Panc1 (cell line): Measurements from ENCODE around the gene CST4. TPM values are rescaled to one million over a fixed set of nuclear protein-coding genes. Genes with fewer than 3 reads are reported as not detected.

Source experiments
- ATAC-seq: fragments of 200-7000 bp; cut with Tn5 transposase; 2 replicates; pipeline ENCODE4 v1.9.1; 2020; ENCODE audit warnings: mild to moderate bottlenecking, moderate library complexity
- BruUV-seq: library from RNA; stranded (reverse); fragments of 400-500 nt; replicated peaks from 2 replicates; lab custom pipeline; 2021; lab: Mats Ljungman, UMichigan
- CTCF ChIA-PET: fragments of 300-600 bp; sonication (Branson Sonifier 250); formaldehyde crosslinking; loops from one replicate; lab custom pipeline; 2022; ENCODE audit warnings: antibody characterized with exemption; lab: Charles Lee
- POLR2A ChIA-PET: fragments of 300-600 bp; sonication (Branson Sonifier 250); formaldehyde crosslinking; loops from one replicate; lab custom pipeline; 2022; ENCODE audit warnings: antibody characterized with exemption; lab: Charles Lee
- DNase-seq: peaks from one replicate; pipeline ENCODE4 v3.0.0-alpha.2; 2010; ENCODE audit warnings: low read depth, low spot score
- H3K27ac ChIP-seq: 2 replicates; pipeline ENCODE4 v1.5.1; 2011; ENCODE audit warnings: mild to moderate bottlenecking, low read length, inconsistent platforms
- H3K27me3 ChIP-seq: fragments of 200-500 bp; sonication (Bioruptor generic); 2 replicates; pipeline ENCODE4 v1.6.0; 2014; ENCODE audit warnings: low read length, inconsistent platforms; ENCODE audit not compliant: control insufficient read depth, insufficient read depth
- H3K36me3 ChIP-seq: fragments of 200-500 bp; sonication (Bioruptor generic); 2 replicates; pipeline ENCODE4 v1.5.1; 2014; ENCODE audit warnings: inconsistent platforms, mild to moderate bottlenecking, low read length, moderate library complexity; ENCODE audit not compliant: control insufficient read depth, insufficient read depth
- H3K4me1 ChIP-seq: 2 replicates; pipeline ENCODE4 v1.5.1; 2011; ENCODE audit warnings: inconsistent platforms, mild to moderate bottlenecking, low read length, moderate library complexity; ENCODE audit not compliant: control insufficient read depth, insufficient read depth
- H3K4me3 ChIP-seq, 2 experiments: 2 replicates each; pipeline ENCODE4 v1.5.1; 2011 to 2012; ENCODE audit warnings: low read depth in 2 of 2, low read length in 2 of 2, mild to moderate bottlenecking in 2 of 2, inconsistent platforms in 1 of 2, moderate library complexity in 1 of 2
- H3K9me3 ChIP-seq: fragments of 200-500 bp; sonication (Bioruptor generic); 2 replicates; pipeline ENCODE4 v1.5.1; 2014; ENCODE audit warnings: low read depth, mild to moderate bottlenecking, inconsistent platforms, low read length, moderate library complexity; ENCODE audit not compliant: control insufficient read depth, insufficient read depth
- POLR2AphosphoS5 ChIP-seq: IDR thresholded peaks from 2 replicates; pipeline ENCODE4 v1.6.1; 2012; ENCODE audit warnings: mild to moderate bottlenecking, low read depth, low read length, moderate library complexity
- SIN3A ChIP-seq: IDR thresholded peaks from 2 replicates; pipeline ENCODE4 v1.6.1; 2012; ENCODE audit warnings: low read depth, mild to moderate bottlenecking, low read length, moderate library complexity, borderline replicate concordance; ENCODE audit not compliant: insufficient read depth
- TCF7L2 ChIP-seq: IDR thresholded peaks from 2 replicates; pipeline ENCODE4 v1.6.1; 2011; ENCODE audit warnings: mild to moderate bottlenecking, low read depth, low read length, inconsistent platforms
- in situ Hi-C: cut with HindIII; loops from 2 replicates; pipeline ENCODE4 v1.10.0; 2016; ENCODE audit warnings: low sequenced_read_pairs, low pct_unique_long_range_greater_than_20kb
- intact Hi-C: fragments of 100-400 bp; cut with micrococcal nuclease; formaldehyde crosslinking; loops from one replicate; pipeline ENCODE4 v1.10.0; 2022; ENCODE audit not compliant: unreplicated experiment
- total RNA-seq: library from RNA; stranded (reverse); gene quantifications from one replicate; pipeline ENCODE4 v1.2.1, GENCODE V29; 2021; ENCODE audit not compliant: unreplicated experiment
- TF ChIP-seq, protein P1 (sequence below), 2 experiments: IDR thresholded peaks; 2 replicates each; pipeline ENCODE4 v1.6.1; 2011 to 2012; ENCODE audit warnings: low read depth in 2 of 2, control low read depth in 1 of 2, low read length in 1 of 2, mild to moderate bottlenecking in 1 of 2, moderate library complexity in 1 of 2; ENCODE audit not compliant: insufficient read depth in 1 of 2
- TF ChIP-seq, protein P2 (sequence below): fragments of 450-650 bp; IDR thresholded peaks from 2 replicates; pipeline ENCODE4 v1.5.1; 2017; ENCODE audit warnings: mild to moderate bottlenecking

The CST4 gene
- total RNA-seq, 1 experiment from 2014 or later: not detected

DNA sequence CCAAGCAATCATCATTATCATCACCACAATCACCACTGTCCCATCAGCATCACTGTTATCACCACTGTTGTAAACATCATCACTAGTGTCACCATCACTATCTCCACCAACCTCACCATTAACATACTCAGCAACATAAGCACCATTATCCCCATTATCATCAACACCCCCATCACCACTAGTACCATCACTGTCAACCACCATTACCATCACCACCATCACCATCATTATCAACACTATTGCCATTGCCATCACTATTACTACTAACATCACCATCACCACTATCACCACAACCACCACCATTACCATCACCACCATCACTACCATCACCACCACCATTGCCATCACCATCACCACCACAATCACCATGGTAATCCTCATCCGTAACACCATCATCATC is 19.5 kb downstream of the CST4 start:
- Histone ChIP-seq H3K27ac (no peak overlapping the region), H3K9me3 (no peaks in the 10 kb centered on the region), H3K4me1 (no peaks in the 10 kb centered on the region), H3K36me3 (no peaks in the 10 kb centered on the region), H3K4me3 (no peak overlapping the region), H3K27me3 (no peaks in the 10 kb centered on the region)
- DNase-seq: no peak
- intact Hi-C loops (loop anchor here (5.0 kb wide), 1 partner anchor 328 kb away; no protein-coding TSS in a partner anchor), in situ Hi-C loops (no loop called here)
- CTCF ChIA-PET: no interaction called here
- ATAC-seq: no peak
- no TSS peak for BruUV-seq
- TF ChIP-seq, protein P1, sequence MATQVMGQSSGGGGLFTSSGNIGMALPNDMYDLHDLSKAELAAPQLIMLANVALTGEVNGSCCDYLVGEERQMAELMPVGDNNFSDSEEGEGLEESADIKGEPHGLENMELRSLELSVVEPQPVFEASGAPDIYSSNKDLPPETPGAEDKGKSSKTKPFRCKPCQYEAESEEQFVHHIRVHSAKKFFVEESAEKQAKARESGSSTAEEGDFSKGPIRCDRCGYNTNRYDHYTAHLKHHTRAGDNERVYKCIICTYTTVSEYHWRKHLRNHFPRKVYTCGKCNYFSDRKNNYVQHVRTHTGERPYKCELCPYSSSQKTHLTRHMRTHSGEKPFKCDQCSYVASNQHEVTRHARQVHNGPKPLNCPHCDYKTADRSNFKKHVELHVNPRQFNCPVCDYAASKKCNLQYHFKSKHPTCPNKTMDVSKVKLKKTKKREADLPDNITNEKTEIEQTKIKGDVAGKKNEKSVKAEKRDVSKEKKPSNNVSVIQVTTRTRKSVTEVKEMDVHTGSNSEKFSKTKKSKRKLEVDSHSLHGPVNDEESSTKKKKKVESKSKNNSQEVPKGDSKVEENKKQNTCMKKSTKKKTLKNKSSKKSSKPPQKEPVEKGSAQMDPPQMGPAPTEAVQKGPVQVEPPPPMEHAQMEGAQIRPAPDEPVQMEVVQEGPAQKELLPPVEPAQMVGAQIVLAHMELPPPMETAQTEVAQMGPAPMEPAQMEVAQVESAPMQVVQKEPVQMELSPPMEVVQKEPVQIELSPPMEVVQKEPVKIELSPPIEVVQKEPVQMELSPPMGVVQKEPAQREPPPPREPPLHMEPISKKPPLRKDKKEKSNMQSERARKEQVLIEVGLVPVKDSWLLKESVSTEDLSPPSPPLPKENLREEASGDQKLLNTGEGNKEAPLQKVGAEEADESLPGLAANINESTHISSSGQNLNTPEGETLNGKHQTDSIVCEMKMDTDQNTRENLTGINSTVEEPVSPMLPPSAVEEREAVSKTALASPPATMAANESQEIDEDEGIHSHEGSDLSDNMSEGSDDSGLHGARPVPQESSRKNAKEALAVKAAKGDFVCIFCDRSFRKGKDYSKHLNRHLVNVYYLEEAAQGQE (IDR thresholded peaks at IDR 0.05; ENCODE audit: insufficient read depth in 1 of 2, low read depth in 2 of 2, low read length in 1 of 2): no peak
- TF ChIP-seq, protein P2, sequence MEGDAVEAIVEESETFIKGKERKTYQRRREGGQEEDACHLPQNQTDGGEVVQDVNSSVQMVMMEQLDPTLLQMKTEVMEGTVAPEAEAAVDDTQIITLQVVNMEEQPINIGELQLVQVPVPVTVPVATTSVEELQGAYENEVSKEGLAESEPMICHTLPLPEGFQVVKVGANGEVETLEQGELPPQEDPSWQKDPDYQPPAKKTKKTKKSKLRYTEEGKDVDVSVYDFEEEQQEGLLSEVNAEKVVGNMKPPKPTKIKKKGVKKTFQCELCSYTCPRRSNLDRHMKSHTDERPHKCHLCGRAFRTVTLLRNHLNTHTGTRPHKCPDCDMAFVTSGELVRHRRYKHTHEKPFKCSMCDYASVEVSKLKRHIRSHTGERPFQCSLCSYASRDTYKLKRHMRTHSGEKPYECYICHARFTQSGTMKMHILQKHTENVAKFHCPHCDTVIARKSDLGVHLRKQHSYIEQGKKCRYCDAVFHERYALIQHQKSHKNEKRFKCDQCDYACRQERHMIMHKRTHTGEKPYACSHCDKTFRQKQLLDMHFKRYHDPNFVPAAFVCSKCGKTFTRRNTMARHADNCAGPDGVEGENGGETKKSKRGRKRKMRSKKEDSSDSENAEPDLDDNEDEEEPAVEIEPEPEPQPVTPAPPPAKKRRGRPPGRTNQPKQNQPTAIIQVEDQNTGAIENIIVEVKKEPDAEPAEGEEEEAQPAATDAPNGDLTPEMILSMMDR: no peak
- TF ChIP-seq SIN3A: no peak
- TF ChIP-seq TCF7L2: no peak
- TF ChIP-seq POLR2AphosphoS5: no peak
- POLR2A ChIA-PET: no interaction called here

DNA sequence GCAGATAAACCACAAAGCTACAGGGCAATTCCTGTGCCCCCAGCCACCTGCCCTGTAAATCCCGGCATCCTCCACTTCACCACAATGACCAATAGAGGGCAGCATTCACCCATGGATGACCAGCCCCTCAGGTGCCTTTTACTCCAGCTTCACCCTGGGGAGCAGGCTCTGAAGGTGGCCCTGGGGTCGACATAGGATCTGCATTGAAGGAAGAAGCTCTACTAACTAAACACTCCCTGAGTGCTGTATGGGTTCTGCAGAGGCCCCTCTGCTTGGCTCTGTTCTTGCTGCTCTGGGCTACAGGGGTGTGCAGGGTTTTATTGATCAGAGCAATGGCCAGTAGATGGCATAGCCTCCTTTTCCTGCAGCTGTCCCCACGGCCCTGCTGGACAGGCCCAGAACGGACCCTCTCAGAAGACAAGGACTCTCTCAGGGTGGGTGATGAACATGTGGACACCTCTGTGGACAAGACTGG is 20.3 kb downstream of the CST4 start:
- ATAC-seq (peak; percentile 90), DNase-seq (peak; percentile 35)
- POLR2A ChIA-PET: no interaction called here
- intact Hi-C loops: loop anchor here (5.0 kb wide), 1 partner anchor 329 kb away; no protein-coding TSS in a partner anchor
- TF ChIP-seq, protein P2: peak; percentile 89
- TF ChIP-seq, protein P1 (IDR thresholded peaks at IDR 0.05; ENCODE audit: insufficient read depth in 1 of 2, low read depth in 2 of 2, low read length in 1 of 2): no peak
- Histone ChIP-seq H3K27me3 (no peaks in the 10 kb centered on the region), H3K9me3 (no peaks in the 10 kb centered on the region), H3K4me1 (no peaks in the 10 kb centered on the region), H3K4me3 (no peak overlapping the region), H3K36me3 (no peaks in the 10 kb centered on the region), H3K27ac (no peak overlapping the region)
- BruUV-seq: no TSS peak
- in situ Hi-C loops: no loop called here
- CTCF ChIA-PET: interaction anchor here (0.6 to 1.3 kb wide), 3 partner anchors 23 to 1425 kb away, joined by 3 read pairs; no protein-coding TSS in a partner anchor
